Parathyroid adenoma (tissue), 2 donors: ENCODE results near the gene TMEM140.

Source experiments
- H2AFZ ChIP-seq: fragments of 300-600 bp; sonication (generic); one replicate; pipeline ENCODE4 v1.7.0; 2017; ENCODE audit warnings: antibody characterized with exemption, mild to moderate bottlenecking
- H3K27ac ChIP-seq: fragments of 300-600 bp; sonication (generic); one replicate; pipeline ENCODE4 v1.7.0; 2017
- H3K27me3 ChIP-seq: fragments of 300-600 bp; sonication (generic); one replicate; pipeline ENCODE4 v1.7.0; 2017; ENCODE audit warnings: low read length; ENCODE audit not compliant: control insufficient read depth, insufficient read depth
- H3K36me3 ChIP-seq: fragments of 300-600 bp; sonication (generic); one replicate; pipeline ENCODE4 v1.7.0; 2017; ENCODE audit warnings: low read length; ENCODE audit not compliant: control insufficient read depth, insufficient read depth
- H3K4me1 ChIP-seq: fragments of 300-600 bp; sonication (generic); one replicate; pipeline ENCODE4 v1.7.0; 2017; ENCODE audit warnings: control low read depth
- H3K4me2 ChIP-seq: fragments of 300-600 bp; sonication (generic); one replicate; pipeline ENCODE4 v1.7.0; 2017; ENCODE audit warnings: low read length
- H3K4me3 ChIP-seq: fragments of 300-600 bp; sonication (generic); one replicate; pipeline ENCODE4 v1.7.0; 2017; ENCODE audit warnings: low read depth, low read length
- H3K79me2 ChIP-seq: fragments of 300-600 bp; sonication (generic); one replicate; pipeline ENCODE4 v1.7.0; 2017; ENCODE audit warnings: control low read depth
- H3K9ac ChIP-seq: fragments of 300-600 bp; sonication (generic); one replicate; pipeline ENCODE4 v1.7.0; 2017; ENCODE audit warnings: mild to moderate bottlenecking
- H3K9me3 ChIP-seq: fragments of 300-600 bp; sonication (generic); one replicate; pipeline ENCODE4 v1.7.0; 2017; ENCODE audit warnings: low read length; ENCODE audit not compliant: control insufficient read depth
- TF ChIP-seq, protein P1 (sequence below): fragments of 300-600 bp; sonication (generic); IDR thresholded peaks from one replicate; pipeline ENCODE4 v1.7.0; 2017; ENCODE audit warnings: antibody characterized with exemption, mild to moderate bottlenecking
- donor health status: primary hyperparathyroidism.

TMEM140 gene

DNA sequence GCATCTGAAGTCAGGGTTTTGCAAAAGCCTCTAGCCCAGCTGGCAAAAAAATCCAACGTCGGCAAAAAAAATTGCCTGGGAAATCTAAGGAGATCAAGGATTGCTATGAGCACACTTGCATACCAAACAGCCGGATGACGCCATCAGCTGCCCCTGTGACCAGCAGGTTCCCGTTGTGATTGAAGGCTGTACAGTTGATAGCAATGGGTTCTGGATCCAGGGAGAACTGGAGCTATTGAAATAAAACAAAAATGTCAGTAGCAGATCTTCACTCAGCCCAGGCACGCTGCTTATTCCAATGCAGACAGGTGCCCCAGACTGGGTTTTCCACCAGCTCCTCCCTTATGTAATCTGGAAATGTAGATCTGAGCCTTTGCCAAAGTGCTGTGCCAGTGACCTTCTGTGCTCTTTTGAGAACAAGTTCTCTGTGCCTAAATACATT lies 41.4 kb downstream of the TMEM140 start:
- H3K27ac ChIP-seq, result no peak overlapping the region
- H3K4me3 ChIP-seq, result no peak overlapping the region
- H3K4me1 ChIP-seq, result no peaks in the 10 kb centered on the region
- H3K79me2 ChIP-seq, result no peaks in the 10 kb centered on the region
- H3K4me2 ChIP-seq, result no peak overlapping the region
- H3K9ac ChIP-seq, result no peak overlapping the region
- H3K27me3 ChIP-seq, result no peaks in the 10 kb centered on the region
- no peak overlapping the region for H2AFZ ChIP-seq
- no peaks in the 10 kb centered on the region for H3K9me3 ChIP-seq
- TF ChIP-seq, protein P1, sequence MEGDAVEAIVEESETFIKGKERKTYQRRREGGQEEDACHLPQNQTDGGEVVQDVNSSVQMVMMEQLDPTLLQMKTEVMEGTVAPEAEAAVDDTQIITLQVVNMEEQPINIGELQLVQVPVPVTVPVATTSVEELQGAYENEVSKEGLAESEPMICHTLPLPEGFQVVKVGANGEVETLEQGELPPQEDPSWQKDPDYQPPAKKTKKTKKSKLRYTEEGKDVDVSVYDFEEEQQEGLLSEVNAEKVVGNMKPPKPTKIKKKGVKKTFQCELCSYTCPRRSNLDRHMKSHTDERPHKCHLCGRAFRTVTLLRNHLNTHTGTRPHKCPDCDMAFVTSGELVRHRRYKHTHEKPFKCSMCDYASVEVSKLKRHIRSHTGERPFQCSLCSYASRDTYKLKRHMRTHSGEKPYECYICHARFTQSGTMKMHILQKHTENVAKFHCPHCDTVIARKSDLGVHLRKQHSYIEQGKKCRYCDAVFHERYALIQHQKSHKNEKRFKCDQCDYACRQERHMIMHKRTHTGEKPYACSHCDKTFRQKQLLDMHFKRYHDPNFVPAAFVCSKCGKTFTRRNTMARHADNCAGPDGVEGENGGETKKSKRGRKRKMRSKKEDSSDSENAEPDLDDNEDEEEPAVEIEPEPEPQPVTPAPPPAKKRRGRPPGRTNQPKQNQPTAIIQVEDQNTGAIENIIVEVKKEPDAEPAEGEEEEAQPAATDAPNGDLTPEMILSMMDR, result no peak
- H3K36me3 ChIP-seq, result no peaks in the 10 kb centered on the region

DNA sequence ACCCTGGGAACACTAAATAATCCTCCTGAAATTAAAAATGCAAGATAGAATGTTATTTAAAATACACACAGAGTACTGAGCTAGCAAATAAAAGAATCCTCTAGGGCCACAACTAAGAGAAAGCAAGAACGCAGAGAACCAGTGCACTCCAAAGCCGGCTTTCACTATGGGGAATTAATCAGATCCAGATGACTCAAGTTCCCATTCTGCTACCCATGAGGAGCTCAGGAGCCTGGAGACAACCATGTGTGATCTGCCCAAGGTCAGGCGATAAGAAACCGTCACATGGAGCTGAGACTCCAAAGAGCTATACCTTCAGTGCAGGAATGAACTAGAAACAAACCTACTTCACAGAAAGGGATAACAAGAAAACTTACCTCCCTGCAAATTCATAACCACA lies 42.1 kb downstream of the TMEM140 start:
- H3K9me3 ChIP-seq, result no peaks in the 10 kb centered on the region
- TF ChIP-seq, protein P1, result no peak
- H3K4me3 ChIP-seq, result no peak overlapping the region
- no peaks in the 10 kb centered on the region for H3K27me3 ChIP-seq
- H3K9ac ChIP-seq, result no peak overlapping the region
- H3K4me1 ChIP-seq, result no peaks in the 10 kb centered on the region
- H3K36me3 ChIP-seq, result no peaks in the 10 kb centered on the region
- no peak overlapping the region for H2AFZ ChIP-seq
- H3K27ac ChIP-seq, result no peak overlapping the region
- no peak overlapping the region for H3K4me2 ChIP-seq
- H3K79me2 ChIP-seq, result no peaks in the 10 kb centered on the region

DNA sequence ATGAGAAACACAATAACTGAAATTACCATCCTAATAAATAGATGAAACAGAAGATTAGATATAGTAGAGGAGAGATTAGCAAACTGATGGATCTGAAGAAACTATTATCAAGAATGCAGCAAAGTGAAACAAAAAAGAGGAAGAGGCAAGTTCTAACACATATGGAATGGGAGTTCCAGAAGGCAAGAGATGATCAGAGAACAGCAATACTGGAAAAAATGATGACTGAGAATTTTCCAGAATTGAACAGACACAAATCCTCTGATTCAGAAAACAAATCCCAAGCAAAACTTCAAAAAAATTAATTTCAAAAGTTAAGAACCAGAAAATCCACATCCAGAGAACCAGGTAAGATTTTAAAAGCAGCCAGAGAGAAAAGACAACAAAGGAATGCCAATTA lies 42.8 kb downstream of the TMEM140 start:
- no peaks in the 10 kb centered on the region for H3K27me3 ChIP-seq
- H3K9ac ChIP-seq, result no peak overlapping the region
- TF ChIP-seq, protein P1, result no peak

DNA sequence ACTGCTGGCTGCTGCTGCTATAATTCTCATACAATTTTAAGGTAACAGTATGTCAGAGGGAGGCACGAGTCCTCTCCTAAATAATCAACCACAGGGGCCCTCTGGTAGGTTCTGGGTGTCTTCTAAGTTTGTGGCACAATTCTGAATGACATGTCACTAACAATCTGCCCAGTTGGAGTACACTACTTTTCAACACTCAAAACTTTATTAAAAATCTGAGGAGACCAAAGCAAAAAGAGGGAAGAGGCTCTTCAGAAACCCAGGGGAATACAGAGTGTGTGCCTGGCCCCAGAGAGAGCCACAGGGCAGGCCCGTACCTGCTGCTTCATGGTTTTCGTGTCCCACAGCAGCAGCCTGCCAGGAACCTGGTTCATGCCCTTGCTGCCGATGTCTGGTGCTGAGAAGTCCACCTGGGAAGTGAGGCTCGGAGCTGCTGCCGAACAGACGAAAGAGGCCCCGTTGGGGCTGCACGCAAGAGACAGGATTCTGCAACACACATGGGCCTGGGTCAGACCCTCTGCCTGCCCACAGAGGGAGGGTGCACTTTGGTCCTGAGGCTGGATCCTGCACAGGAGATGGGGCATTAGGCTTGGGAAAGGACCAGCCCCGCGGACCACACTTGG lies 45.2 kb downstream of the TMEM140 start:
- H3K4me3 ChIP-seq, result no peak overlapping the region
- no peak overlapping the region for H3K4me2 ChIP-seq
- H3K36me3 ChIP-seq, result no peaks in the 10 kb centered on the region
- H3K27ac ChIP-seq, result no peak overlapping the region
- H2AFZ ChIP-seq, result no peak overlapping the region
- no peaks in the 10 kb centered on the region for H3K27me3 ChIP-seq
- TF ChIP-seq, protein P1, result no peak
- no peaks in the 10 kb centered on the region for H3K79me2 ChIP-seq
- no peaks in the 10 kb centered on the region for H3K4me1 ChIP-seq
- no peak overlapping the region for H3K9ac ChIP-seq
- H3K9me3 ChIP-seq, result no peaks in the 10 kb centered on the region

More for the DNA sequence above, 42.8 kb downstream of the TMEM140 start:
- Histone ChIP-seq H3K79me2 (no peaks in the 10 kb centered on the region), H3K4me3 (no peak overlapping the region), H3K36me3 (no peaks in the 10 kb centered on the region), H3K9me3 (no peaks in the 10 kb centered on the region), H3K4me1 (no peaks in the 10 kb centered on the region), H3K27ac (no peak overlapping the region), H2AFZ (no peak overlapping the region), H3K4me2 (no peak overlapping the region)

DNA sequence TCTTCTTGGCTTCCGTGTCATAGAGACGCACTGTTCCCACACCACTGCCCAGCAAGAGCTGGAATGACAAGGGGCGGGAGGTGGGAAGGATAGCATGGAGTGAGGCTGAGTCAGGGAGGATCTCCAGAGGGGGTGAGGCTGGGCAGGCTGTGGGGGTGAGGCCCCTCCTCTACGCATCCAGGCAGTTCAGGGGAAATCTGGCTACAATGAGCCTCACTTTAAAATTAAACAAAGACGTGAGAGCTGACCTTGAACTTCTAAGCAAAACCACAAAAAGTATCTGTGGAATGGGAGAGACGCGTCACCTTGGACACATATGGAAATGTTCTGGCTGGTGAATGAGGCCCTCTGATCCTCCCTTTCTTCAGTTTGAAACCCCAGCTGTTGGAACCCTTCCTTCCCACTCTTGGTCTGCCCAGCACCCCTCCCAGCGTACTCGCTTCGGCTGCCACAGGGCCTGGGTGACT lies 45.8 kb downstream of the TMEM140 start:
- Histone ChIP-seq H2AFZ (no peak overlapping the region), H3K27ac (no peak overlapping the region), H3K4me2 (no peak overlapping the region), H3K27me3 (no peaks in the 10 kb centered on the region), H3K79me2 (no peaks in the 10 kb centered on the region), H3K4me1 (no peaks in the 10 kb centered on the region), H3K9ac (no peak overlapping the region), H3K4me3 (no peak overlapping the region), H3K9me3 (no peaks in the 10 kb centered on the region), H3K36me3 (no peaks in the 10 kb centered on the region)
- TF ChIP-seq, protein P1, result no peak
